K562 (cell line): Measurements from ENCODE around the gene LCLAT1. TPM values are rescaled to one million over a fixed set of nuclear protein-coding genes. Genes with fewer than 3 reads are reported as not detected.

ENCODE experiments used
- CHD4 ChIP-seq: fragments of 200-600 bp; sonication (generic); IDR thresholded peaks from 3 replicates; pipeline ENCODE4 v1.6.1; 2012; ENCODE audit warnings: low read depth, mild to moderate bottlenecking, mixed read lengths, low read length, inconsistent platforms; ENCODE audit not compliant: insufficient read depth, insufficient replicate concordance, poor library complexity, severe bottlenecking
- CREB5 ChIP-seq: fragments of 250-450 bp; sonication (Bioruptor Pico); IDR thresholded peaks from 2 replicates; pipeline ENCODE4 v1.5.0; 2020; ENCODE audit warnings: mild to moderate bottlenecking
- DEAF1 ChIP-seq: fragments of 450-650 bp; formaldehyde crosslinking; IDR thresholded peaks from 2 replicates; pipeline ENCODE4 v1.4.0; 2020; ENCODE audit warnings: mild to moderate bottlenecking, moderate library complexity
- GTF2A2 ChIP-seq: IDR thresholded peaks from 2 replicates; pipeline ENCODE4 v1.6.1; 2016; ENCODE audit warnings: mild to moderate bottlenecking, missing genetic modification characterization, missing compliant biosample characterization
- HDAC3 ChIP-seq: fragments of 450-650 bp; IDR thresholded peaks from 2 replicates; pipeline ENCODE4 v1.6.1; 2018; ENCODE audit warnings: borderline replicate concordance, mild to moderate bottlenecking, moderate library complexity; ENCODE audit not compliant: partially characterized antibody
- HES1 ChIP-seq: fragments of 450-650 bp; IDR thresholded peaks from 2 replicates; pipeline ENCODE4 v1.6.1; 2016; ENCODE audit warnings: low read depth, mild to moderate bottlenecking, moderate library complexity
- MAZ ChIP-seq, 2 experiments: fragments of 450-650 bp in 1 of 2; sonication (generic) in 1 of 2; formaldehyde crosslinking; IDR thresholded peaks in 1 of 2; conservative IDR thresholded peaks in 1 of 2; 2 replicates each; pipeline versions ENCODE4 v1.4.0 to v1.5.0; 2020; ENCODE audit warnings: mild to moderate bottlenecking in 1 of 2, missing genetic modification reagents in 1 of 2
- MTA3 ChIP-seq: fragments of 450-650 bp; formaldehyde crosslinking; IDR thresholded peaks from 2 replicates; pipeline ENCODE4 v1.6.1; 2017; ENCODE audit warnings: mild to moderate bottlenecking, borderline replicate concordance
- MYBL2 ChIP-seq, 2 experiments: fragments of 450-650 bp in 1 of 2; sonication (generic) in 1 of 2; formaldehyde crosslinking in 1 of 2; IDR thresholded peaks; 2 replicates each; pipeline versions ENCODE4 v1.6.1 to v1.8.1; 2017 to 2022; ENCODE audit warnings: borderline replicate concordance in 1 of 2, inconsistent platforms in 1 of 2, low read depth in 1 of 2, mild to moderate bottlenecking in 1 of 2, missing genetic modification reagents in 1 of 2, moderate library complexity in 1 of 2
- MYNN ChIP-seq, 2 experiments: sonication (generic); formaldehyde crosslinking in 1 of 2; IDR thresholded peaks; 2 replicates each; pipeline versions ENCODE4 v1.5.0 to v1.6.1; 2016 to 2020; ENCODE audit warnings: antibody characterized with exemption in 1 of 2, missing genetic modification reagents in 1 of 2
- NR4A1 ChIP-seq, 2 experiments: fragments of 250-450 bp in 1 of 2; fragments of 450-650 bp in 1 of 2; sonication (Bioruptor Pico) in 1 of 2; IDR thresholded peaks; 2 replicates each; pipeline versions ENCODE4 v1.4.0 to v1.6.1; 2016 to 2020; ENCODE audit warnings: mild to moderate bottlenecking in 2 of 2, missing compliant biosample characterization in 1 of 2, missing genetic modification characterization in 1 of 2, moderate library complexity in 1 of 2
- RBM17 ChIP-seq: fragments of 200-400 bp; formaldehyde crosslinking; IDR thresholded peaks from 2 replicates; pipeline ENCODE4 v1.6.1; 2017; ENCODE audit warnings: low read depth, mild to moderate bottlenecking, low read length, borderline replicate concordance
- SLC30A9 ChIP-seq: fragments of 250-450 bp; sonication (Bioruptor Pico); IDR thresholded peaks from 2 replicates; pipeline ENCODE4 v1.8.0; 2022; ENCODE audit warnings: mild to moderate bottlenecking, moderate library complexity
- THRB ChIP-seq: fragments of 450-650 bp; formaldehyde crosslinking; conservative IDR thresholded peaks from 2 replicates; pipeline ENCODE4 v1.4.0; 2022; ENCODE audit warnings: mild to moderate bottlenecking, missing genetic modification characterization
- TRIM25 ChIP-seq: fragments of 450-650 bp; IDR thresholded peaks from 2 replicates; pipeline ENCODE4 v1.7.0; 2016; ENCODE audit warnings: borderline replicate concordance
- U2AF2 ChIP-seq: fragments of 200-400 bp; formaldehyde crosslinking; optimal IDR thresholded peaks from 2 replicates; pipeline ENCODE3; 2017; ENCODE audit warnings: low read depth, mild to moderate bottlenecking, low read length
- WHSC1 ChIP-seq: IDR thresholded peaks from one replicate; pipeline ENCODE4 v1.6.1; 2012; ENCODE audit warnings: low read length, control low read depth, inconsistent platforms
- XRCC3 ChIP-seq: fragments of 450-650 bp; IDR thresholded peaks from 2 replicates; pipeline ENCODE4 v1.6.1; 2017; ENCODE audit warnings: mild to moderate bottlenecking, moderate library complexity
- ZNF217 ChIP-seq: sonication (generic); formaldehyde crosslinking; IDR thresholded peaks from 2 replicates; pipeline ENCODE4 v1.8.0; 2022; ENCODE audit warnings: mild to moderate bottlenecking, missing genetic modification reagents
- ZNF384 ChIP-seq: IDR thresholded peaks from 2 replicates; pipeline ENCODE4 v1.6.1; 2012; ENCODE audit warnings: low read depth, low read length, improper control_type of control experiment
- polyA plus RNA-seq, 8 experiments: library from polyadenylated mRNA; depleted of rRNA in 4 of 8; stranded (reverse) in 5 of 8; unstranded in 3 of 8; fragments of >200 nt; fragmentation: Nextera tagmentation in 2 of 8; fragmentation: Illumina TruSeq in 1 of 8; extraction: Ambion mirVana in 2 of 8; extraction: Trizol in 1 of 8; gene quantifications; 2 replicates each; pipeline versions ENCODE4 v1.2.1 to v1.2.3, GENCODE V29; 2011 to 2014; ENCODE audit warnings: inconsistent platforms in 1 of 8, missing spikeins in 1 of 8
- total RNA-seq, 7 experiments: library from RNA; depleted of rRNA in 6 of 7; stranded (reverse); fragments of >200 nt in 6 of 7; fragmentation: Illumina TruSeq in 2 of 7; extraction: Trizol in 2 of 7; gene quantifications; 2 replicates each; pipeline versions ENCODE4 v1.2.1 to v1.2.3, GENCODE V29; 2011 to 2021; ENCODE audit warnings: low replicate concordance in 1 of 7

Gene LCLAT1
- total and polyA plus RNA-seq, 9 of the 15 experiments (the other 6 are each of a cell fraction or from before 2014, with no cell fraction given), result 8.9 to 63.3 (median 25.4) TPM

GRCh38 chr2:30422444-30423040 lies 24.5 kb upstream of the LCLAT1 start (continued):
- TF ChIP-seq DEAF1 (CRISPR knock-in tag), result no peak
- no peak for TF ChIP-seq HDAC3
- peak; percentile 59; the same call in 1 of the 2 replicates for TF ChIP-seq THRB (CRISPR knock-in tag)
- TF ChIP-seq RBM17, result no peak
- no peak for TF ChIP-seq XRCC3
- TF ChIP-seq ZNF384, result no peak
- no peak for TF ChIP-seq MYBL2 (IDR thresholded peaks at IDR 0.05; ENCODE audit: low read depth)
- no peak for TF ChIP-seq MYBL2 (CRISPR knock-in tag; IDR thresholded peaks at IDR 0.05; ENCODE audit: borderline replicate concordance)
- TF ChIP-seq ZNF217, result no peak
- no peak for TF ChIP-seq WHSC1
- TF ChIP-seq GTF2A2 (tag), result no peak
- no peak for TF ChIP-seq MYNN (IDR thresholded peaks at IDR 0.05)
- no peak for TF ChIP-seq MYNN (CRISPR knock-in tag; IDR thresholded peaks at IDR 0.05)
- 0 out of 4 replicates have a peak, but pooled peaks of 1 of the 2 experiments have one; percentile 14 for TF ChIP-seq MAZ (CRISPR knock-in tag; conservative IDR thresholded peaks at IDR 0.05 in 1 of 2, IDR thresholded peaks at IDR 0.05 in 1 of 2)
- TF ChIP-seq CHD4, result no peak
- no peak for TF ChIP-seq MTA3
- TF ChIP-seq NR4A1 (CRISPR knock-in tag; IDR thresholded peaks at IDR 0.05), result no peak
- no peak for TF ChIP-seq NR4A1 (tag; IDR thresholded peaks at IDR 0.05)
- no peak for TF ChIP-seq U2AF2
- TF ChIP-seq CREB5 (CRISPR knock-in tag), result no peak
- TF ChIP-seq TRIM25, result no peak
- no peak for TF ChIP-seq HES1
- no peak for TF ChIP-seq SLC30A9 (CRISPR knock-in tag)
